ENCODE data around the gene RTP3. TPM values are rescaled to one million over a fixed set of nuclear protein-coding genes. Genes with fewer than 3 reads are reported as not detected.

Gene RTP3
- total and polyA plus RNA-seq, 10 donors = not detected

GRCh38 chr3:46503200-46503874, 5.6 kb downstream of the RTP3 start:
- H3K4me3 ChIP-seq = no peak overlapping the region
- no peak for DNase-seq
- intact Hi-C loops (cut with DNase I; ENCODE audit: low total_unique reads) = no loop called here
- H3K9me3 ChIP-seq = no peaks in the 10 kb centered on the region
- TF ChIP-seq CTCF (IDR thresholded peaks at IDR 0.05 in 8 of 11, conservative IDR thresholded peaks at IDR 0.05 in 3 of 11) = no peak
- no peak for TF ChIP-seq POLR2AphosphoS5 (IDR thresholded peaks at IDR 0.05)
- TF ChIP-seq POLR2A (IDR thresholded peaks at IDR 0.05) = no peak
- H3K27me3 ChIP-seq (replicated peaks in 1 of 7) = no peaks in the 10 kb centered on the region
- H3K27ac ChIP-seq = no peak overlapping the region
- 70 to 75% (median 74%) methylated on average over 7 of the region's 7 CpGs for WGBS, 5 donors
- peaks cover 0 to 14% (median 6%) of the 10 kb centered on the region in 6 donors for H3K4me1 ChIP-seq
- no peaks in the 10 kb centered on the region for H3K36me3 ChIP-seq

DNA sequence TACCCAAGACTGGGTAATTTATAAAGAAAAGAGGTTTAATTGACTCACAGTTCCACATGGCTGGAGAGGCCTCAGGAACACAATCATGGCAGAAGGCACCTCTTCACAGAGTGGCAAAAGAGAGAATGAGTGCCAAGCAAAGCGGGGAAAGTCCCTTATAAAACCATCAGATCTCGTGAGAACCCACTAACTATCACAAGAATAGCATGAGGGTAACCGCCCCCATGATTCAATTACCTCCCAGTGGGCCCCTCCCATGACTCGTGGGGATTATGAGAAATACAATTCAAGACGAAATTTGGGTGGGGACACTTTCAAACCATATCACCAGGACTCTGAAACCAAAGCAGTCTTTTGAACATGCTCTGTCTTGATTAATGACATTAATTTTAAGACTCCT, 7.0 kb downstream of the RTP3 start:
- intact Hi-C loops (cut with DNase I; ENCODE audit: low total_unique reads) = no loop called here

GRCh38 chr3:46505953-46506352, 8.2 kb downstream of the RTP3 start:
- Histone ChIP-seq H3K27ac (no peak overlapping the region), H3K9me3 (no peaks in the 10 kb centered on the region), H3K36me3 (no peaks in the 10 kb centered on the region), H3K4me1 (peaks cover 0 to 9% (median 6%) of the 10 kb centered on the region in 6 donors), H3K4me3 (no peak overlapping the region), H3K27me3 (replicated peaks in 1 of 7) (no peaks in the 10 kb centered on the region)
- 84 to 94% (median 86%) methylated on average over 10 of the region's 10 CpGs for WGBS, 5 donors
- intact Hi-C loops (cut with DNase I; ENCODE audit: low total_unique reads) = no loop called here
- DNase-seq = no peak
- TF ChIP-seq POLR2A (IDR thresholded peaks at IDR 0.05) (no peak), CTCF (IDR thresholded peaks at IDR 0.05 in 8 of 11, conservative IDR thresholded peaks at IDR 0.05 in 3 of 11) (no peak), POLR2AphosphoS5 (IDR thresholded peaks at IDR 0.05) (no peak)

More for the DNA sequence above, 7.0 kb downstream of the RTP3 start:
- no peak for DNase-seq
- TF ChIP-seq POLR2A (IDR thresholded peaks at IDR 0.05) (no peak), POLR2AphosphoS5 (IDR thresholded peaks at IDR 0.05) (no peak), CTCF (IDR thresholded peaks at IDR 0.05 in 8 of 11, conservative IDR thresholded peaks at IDR 0.05 in 3 of 11) (no peak)
- H3K4me3 ChIP-seq = no peak overlapping the region
- peaks cover 0 to 14% (median 6%) of the 10 kb centered on the region in 6 donors for H3K4me1 ChIP-seq
- no peaks in the 10 kb centered on the region for H3K36me3 ChIP-seq
- no peaks in the 10 kb centered on the region for H3K9me3 ChIP-seq
- 63 to 80% (median 70%) methylated on average over 5 of the region's 5 CpGs for WGBS, 5 donors
- no peak overlapping the region for H3K27ac ChIP-seq
- H3K27me3 ChIP-seq (replicated peaks in 1 of 7) = no peaks in the 10 kb centered on the region

DNA sequence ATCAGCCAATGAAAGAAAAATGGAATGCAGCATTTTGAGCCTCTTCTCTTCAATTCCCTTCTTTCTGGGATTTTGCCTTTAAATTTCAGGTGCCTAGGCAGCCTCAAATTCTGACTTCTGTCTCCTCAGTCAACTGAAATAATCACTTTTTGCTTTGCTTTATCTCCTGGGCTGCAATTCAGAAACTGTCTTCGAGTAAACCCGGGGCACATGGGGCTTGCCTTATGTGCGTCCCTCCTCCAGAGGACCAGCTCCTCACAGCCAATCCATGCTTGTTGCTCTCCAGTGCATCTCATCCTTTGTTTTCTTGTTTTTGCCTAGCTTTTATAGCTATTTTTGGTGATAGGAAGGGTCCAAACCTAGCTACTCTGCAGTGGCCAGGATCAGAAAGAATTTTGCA, 8.8 kb downstream of the RTP3 start:
- no peaks in the 10 kb centered on the region for H3K36me3 ChIP-seq
- H3K27ac ChIP-seq = no peak overlapping the region
- 87 to 95% (median 91%) methylated on average over 3 of the region's 3 CpGs for WGBS, 5 donors
- no peaks in the 10 kb centered on the region for H3K27me3 ChIP-seq (replicated peaks in 1 of 7)
- no peaks in the 10 kb centered on the region for H3K9me3 ChIP-seq
- H3K4me1 ChIP-seq = peaks cover 0 to 3% (median under 1%) of the 10 kb centered on the region in 6 donors
- DNase-seq = no peak
- intact Hi-C loops (cut with DNase I; ENCODE audit: low total_unique reads) = no loop called here
- TF ChIP-seq CTCF (IDR thresholded peaks at IDR 0.05 in 8 of 11, conservative IDR thresholded peaks at IDR 0.05 in 3 of 11) (no peak), POLR2AphosphoS5 (IDR thresholded peaks at IDR 0.05) (no peak), POLR2A (IDR thresholded peaks at IDR 0.05) (no peak)
- no peak overlapping the region for H3K4me3 ChIP-seq

All from spleen (tissue), 11 donors.